GM12878 (cell line): ENCODE measurements around the gene ALG12. TPM values are rescaled to one million over a fixed set of nuclear protein-coding genes. Genes with fewer than 3 reads are reported as not detected.

ENCODE experiments used
- ATAC-seq: fragments of 200-7000 bp; cut with Tn5 transposase; 3 replicates; pipeline ENCODE4 v1.9.1; 2020; ENCODE audit warnings: mild to moderate bottlenecking, moderate library complexity
- BruUV-seq: library from RNA; stranded (reverse); fragments of 400-500 nt; replicated peaks from 2 replicates; lab custom pipeline; 2021; lab: Mats Ljungman, UMichigan
- CTCF ChIA-PET: fragments of 300-600 bp; sonication (Branson Sonifier 250); formaldehyde crosslinking; extraction: SDS; loops from one replicate; lab custom pipeline; 2021; ENCODE audit warnings: inconsistent platforms; lab: Yijun Ruan, JAX
- POLR2A ChIA-PET: fragments of 350-600 bp; formaldehyde crosslinking; extraction: SDS; loops from one replicate; lab custom pipeline; 2021; ENCODE audit warnings: inconsistent platforms; lab: Charles Lee
- RAD21 ChIA-PET: fragments of 300-600 bp; sonication (Branson Sonifier 250); formaldehyde crosslinking; loops from one replicate; lab custom pipeline; 2023; ENCODE audit warnings: antibody characterized with exemption; ENCODE audit not compliant: unreplicated experiment; lab: Charles Lee
- SMC1A ChIA-PET: fragments of 300-600 bp; sonication (Branson Sonifier 250); formaldehyde crosslinking; loops from one replicate; lab custom pipeline; 2023; ENCODE audit not compliant: unreplicated experiment, uncharacterized antibody; lab: Charles Lee
- DNase-seq: peaks from one replicate; pipeline ENCODE4 v3.0.0-alpha.2; 2011; ENCODE audit warnings: low read depth, low spot score
- FAIRE-seq: peaks from 3 replicates; lab custom pipeline; 2011; peaks lifted over from hg19 to GRCh38; lab: Jason Lieb, UNC
- H2AFZ ChIP-seq: 2 replicates; pipeline ENCODE4 v1.6.0; 2011; ENCODE audit warnings: low read depth, low read length, control low read depth; ENCODE audit not compliant: control insufficient read depth
- H3K27ac ChIP-seq: 2 replicates; pipeline ENCODE4 v1.5.1; 2011; ENCODE audit warnings: control low read depth; ENCODE audit not compliant: control insufficient read depth, insufficient read depth
- H3K27me3 ChIP-seq, 2 experiments: replicated peaks in 1 of 2; 2 replicates each; pipeline versions ENCODE4 v1.6.0 to v1.6.1; 2011; ENCODE audit warnings: low read length in 1 of 2; ENCODE audit not compliant: control insufficient read depth in 2 of 2, insufficient read depth in 2 of 2
- H3K36me3 ChIP-seq, 2 experiments: 2 replicates each; pipeline ENCODE4 v1.5.1; 2011; ENCODE audit warnings: low read length in 1 of 2; ENCODE audit not compliant: control insufficient read depth in 2 of 2, insufficient read depth in 2 of 2
- H3K4me1 ChIP-seq: 2 replicates; pipeline ENCODE4 v1.6.1; 2011; ENCODE audit warnings: mild to moderate bottlenecking, low read length, moderate library complexity, mixed read lengths; ENCODE audit not compliant: control insufficient read depth, insufficient read depth
- H3K4me2 ChIP-seq: 2 replicates; pipeline ENCODE4 v1.6.0; 2011; ENCODE audit warnings: control low read depth; ENCODE audit not compliant: control insufficient read depth, insufficient read depth
- H3K4me3 ChIP-seq: fragments of 200-600 bp; sonication (generic); 2 replicates; pipeline ENCODE4 v1.5.1; 2016
- H3K79me2 ChIP-seq: 2 replicates; pipeline ENCODE4 v1.6.0; 2011; ENCODE audit warnings: low read length; ENCODE audit not compliant: control insufficient read depth, insufficient read depth
- H3K9ac ChIP-seq: 2 replicates; pipeline ENCODE4 v1.8.0; 2011; ENCODE audit warnings: low read length, control low read depth, mixed read lengths; ENCODE audit not compliant: control insufficient read depth, insufficient read depth
- H3K9me3 ChIP-seq: replicated peaks from 3 replicates; pipeline ENCODE4 v1.5.1; 2011; ENCODE audit warnings: mild to moderate bottlenecking, low read length; ENCODE audit not compliant: control insufficient read depth, insufficient read depth
- H4K20me1 ChIP-seq: 2 replicates; pipeline ENCODE4 v1.6.0; 2011; ENCODE audit not compliant: control insufficient read depth, insufficient read depth
- CBX3 ChIP-seq: fragments of 200-600 bp; sonication (generic); IDR thresholded peaks from 2 replicates; pipeline ENCODE4 v1.6.1; 2016; ENCODE audit warnings: low read depth, borderline replicate concordance
- CHD1 ChIP-seq: IDR thresholded peaks from 2 replicates; pipeline ENCODE4 v1.6.1; 2012; ENCODE audit warnings: low read depth, low read length, improper control_type of control experiment
- ESRRA ChIP-seq: IDR thresholded peaks from 2 replicates; pipeline ENCODE4 v1.6.1; 2012; ENCODE audit warnings: mild to moderate bottlenecking, low read length, improper control_type of control experiment
- NR2C2 ChIP-seq: IDR thresholded peaks from 2 replicates; pipeline ENCODE4 v1.6.1; 2011; ENCODE audit warnings: borderline replicate concordance, low read depth; ENCODE audit not compliant: control insufficient read depth, insufficient read length
- POLR2AphosphoS2 ChIP-seq: IDR thresholded peaks from 2 replicates; pipeline ENCODE4 v1.6.1; 2011; ENCODE audit warnings: low read depth, mild to moderate bottlenecking, low read length, improper control_type of control experiment, moderate library complexity
- SRF ChIP-seq, 2 experiments: IDR thresholded peaks; 2 replicates each; pipeline ENCODE4 v1.6.1; 2011; ENCODE audit warnings: low read depth in 2 of 2, low read length in 2 of 2, mild to moderate bottlenecking in 1 of 2, moderate library complexity in 1 of 2
- SUZ12 ChIP-seq: fragments of 200-600 bp; sonication (generic); IDR thresholded peaks from one replicate; pipeline ENCODE4 v1.6.1; 2018; ENCODE audit warnings: antibody characterized with exemption, mild to moderate bottlenecking; ENCODE audit not compliant: unreplicated experiment
- TAF1 ChIP-seq: IDR thresholded peaks from 2 replicates; pipeline ENCODE4 v1.6.1; 2011; ENCODE audit warnings: mild to moderate bottlenecking, low read depth, low read length, borderline replicate concordance
- WGBS: methylation state at CpG from one replicate; pipeline ENCODE4 v1.1.6; 2016; ENCODE audit warnings: low lambda C conversion rate; ENCODE audit not compliant: insufficient replicate concordance, insufficient coverage; ENCODE audit errors: missing lambda C conversion rate; 5-methylcytosine and 5-hydroxymethylcytosine counted together
- in situ Hi-C: fragments of 300-500 bp; cut with MboI; formaldehyde crosslinking; loops from 9 replicates; pipeline ENCODE4 v1.14.3; 2018; ENCODE audit warnings: mixed read lengths
- intact Hi-C: fragments of 100-400 bp; cut with micrococcal nuclease; formaldehyde crosslinking; loops from one replicate; pipeline ENCODE4 v1.14.2; 2022; ENCODE audit not compliant: unreplicated experiment
- polyA plus RNA-seq, 11 experiments: library from polyadenylated mRNA; depleted of rRNA in 4 of 11; unstranded in 6 of 11; stranded (reverse) in 5 of 11; fragments of >200 nt; fragmentation: Nextera tagmentation in 4 of 11; fragmentation: Illumina TruSeq in 1 of 11; extraction: Ambion mirVana in 4 of 11; extraction: Trizol in 1 of 11; gene quantifications; 1 replicate in 1 of 11; 2 replicates in 10 of 11; pipeline versions ENCODE4 v1.2.1 to v1.2.3, GENCODE V29; 2011 to 2016; ENCODE audit warnings: inconsistent platforms in 2 of 11, missing spikeins in 2 of 11, low read depth in 1 of 11
- total RNA-seq, 4 experiments: library from RNA; depleted of rRNA in 3 of 4; stranded (reverse); fragments of >200 nt in 3 of 4; fragmentation: Illumina TruSeq in 1 of 4; extraction: Trizol in 1 of 4; gene quantifications; 2 replicates each; pipeline versions ENCODE4 v1.2.1 to v1.2.3, GENCODE V29; 2013 to 2021
- TF ChIP-seq, protein P1 (sequence below): fragments of 450-650 bp; IDR thresholded peaks from 2 replicates; pipeline ENCODE4 v1.6.1; 2016; ENCODE audit warnings: mild to moderate bottlenecking, moderate library complexity, borderline replicate concordance
- TF ChIP-seq, protein P2 (sequence below): fragments of 450-650 bp; formaldehyde crosslinking; IDR thresholded peaks from 2 replicates; pipeline ENCODE4 v1.4.0; 2020; ENCODE audit warnings: mild to moderate bottlenecking, moderate library complexity

Gene ALG12
- total and polyA plus RNA-seq, 10 of the 15 experiments (the other 5 are each of a cell fraction or from before 2014, with no cell fraction given) = 0.22 to 23.4 (median 6.6) TPM

- no peak for TF ChIP-seq TAF1
Measured at GRCh38 chr22:49856766-49857618, 61.2 kb downstream of the ALG12 start (continued).

GRCh38 chr22:49856343-49856742 is 61.9 kb downstream of the ALG12 start:
- RAD21 ChIA-PET = interaction anchor here (0.8 to 1.6 kb wide), 3 partner anchors 17 to 35 kb away, joined by 3 to 8 read pairs (median 4); no protein-coding TSS in a partner anchor
- BruUV-seq = no TSS peak
- H4K20me1 ChIP-seq = peaks cover 3% of the 10 kb centered on the region; the same call in 1 of the 2 replicates
- TF ChIP-seq NR2C2 = no peak
- TF ChIP-seq SRF (IDR thresholded peaks at IDR 0.05; ENCODE audit: low read depth in 2 of 2, low read length in 2 of 2) = no peak
- TF ChIP-seq CHD1 = no peak
- no peak for TF ChIP-seq ESRRA
- no peak for TF ChIP-seq SUZ12
- TF ChIP-seq, protein P1, sequence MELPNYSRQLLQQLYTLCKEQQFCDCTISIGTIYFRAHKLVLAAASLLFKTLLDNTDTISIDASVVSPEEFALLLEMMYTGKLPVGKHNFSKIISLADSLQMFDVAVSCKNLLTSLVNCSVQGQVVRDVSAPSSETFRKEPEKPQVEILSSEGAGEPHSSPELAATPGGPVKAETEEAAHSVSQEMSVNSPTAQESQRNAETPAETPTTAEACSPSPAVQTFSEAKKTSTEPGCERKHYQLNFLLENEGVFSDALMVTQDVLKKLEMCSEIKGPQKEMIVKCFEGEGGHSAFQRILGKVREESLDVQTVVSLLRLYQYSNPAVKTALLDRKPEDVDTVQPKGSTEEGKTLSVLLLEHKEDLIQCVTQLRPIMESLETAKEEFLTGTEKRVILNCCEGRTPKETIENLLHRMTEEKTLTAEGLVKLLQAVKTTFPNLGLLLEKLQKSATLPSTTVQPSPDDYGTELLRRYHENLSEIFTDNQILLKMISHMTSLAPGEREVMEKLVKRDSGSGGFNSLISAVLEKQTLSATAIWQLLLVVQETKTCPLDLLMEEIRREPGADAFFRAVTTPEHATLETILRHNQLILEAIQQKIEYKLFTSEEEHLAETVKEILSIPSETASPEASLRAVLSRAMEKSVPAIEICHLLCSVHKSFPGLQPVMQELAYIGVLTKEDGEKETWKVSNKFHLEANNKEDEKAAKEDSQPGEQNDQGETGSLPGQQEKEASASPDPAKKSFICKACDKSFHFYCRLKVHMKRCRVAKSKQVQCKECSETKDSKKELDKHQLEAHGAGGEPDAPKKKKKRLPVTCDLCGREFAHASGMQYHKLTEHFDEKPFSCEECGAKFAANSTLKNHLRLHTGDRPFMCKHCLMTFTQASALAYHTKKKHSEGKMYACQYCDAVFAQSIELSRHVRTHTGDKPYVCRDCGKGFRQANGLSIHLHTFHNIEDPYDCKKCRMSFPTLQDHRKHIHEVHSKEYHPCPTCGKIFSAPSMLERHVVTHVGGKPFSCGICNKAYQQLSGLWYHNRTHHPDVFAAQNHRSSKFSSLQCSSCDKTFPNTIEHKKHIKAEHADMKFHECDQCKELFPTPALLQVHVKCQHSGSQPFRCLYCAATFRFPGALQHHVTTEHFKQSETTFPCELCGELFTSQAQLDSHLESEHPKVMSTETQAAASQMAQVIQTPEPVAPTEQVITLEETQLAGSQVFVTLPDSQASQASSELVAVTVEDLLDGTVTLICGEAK = no peak
- TF ChIP-seq CBX3 = no peak
- no peak for TF ChIP-seq POLR2AphosphoS2
- TF ChIP-seq, protein P2, sequence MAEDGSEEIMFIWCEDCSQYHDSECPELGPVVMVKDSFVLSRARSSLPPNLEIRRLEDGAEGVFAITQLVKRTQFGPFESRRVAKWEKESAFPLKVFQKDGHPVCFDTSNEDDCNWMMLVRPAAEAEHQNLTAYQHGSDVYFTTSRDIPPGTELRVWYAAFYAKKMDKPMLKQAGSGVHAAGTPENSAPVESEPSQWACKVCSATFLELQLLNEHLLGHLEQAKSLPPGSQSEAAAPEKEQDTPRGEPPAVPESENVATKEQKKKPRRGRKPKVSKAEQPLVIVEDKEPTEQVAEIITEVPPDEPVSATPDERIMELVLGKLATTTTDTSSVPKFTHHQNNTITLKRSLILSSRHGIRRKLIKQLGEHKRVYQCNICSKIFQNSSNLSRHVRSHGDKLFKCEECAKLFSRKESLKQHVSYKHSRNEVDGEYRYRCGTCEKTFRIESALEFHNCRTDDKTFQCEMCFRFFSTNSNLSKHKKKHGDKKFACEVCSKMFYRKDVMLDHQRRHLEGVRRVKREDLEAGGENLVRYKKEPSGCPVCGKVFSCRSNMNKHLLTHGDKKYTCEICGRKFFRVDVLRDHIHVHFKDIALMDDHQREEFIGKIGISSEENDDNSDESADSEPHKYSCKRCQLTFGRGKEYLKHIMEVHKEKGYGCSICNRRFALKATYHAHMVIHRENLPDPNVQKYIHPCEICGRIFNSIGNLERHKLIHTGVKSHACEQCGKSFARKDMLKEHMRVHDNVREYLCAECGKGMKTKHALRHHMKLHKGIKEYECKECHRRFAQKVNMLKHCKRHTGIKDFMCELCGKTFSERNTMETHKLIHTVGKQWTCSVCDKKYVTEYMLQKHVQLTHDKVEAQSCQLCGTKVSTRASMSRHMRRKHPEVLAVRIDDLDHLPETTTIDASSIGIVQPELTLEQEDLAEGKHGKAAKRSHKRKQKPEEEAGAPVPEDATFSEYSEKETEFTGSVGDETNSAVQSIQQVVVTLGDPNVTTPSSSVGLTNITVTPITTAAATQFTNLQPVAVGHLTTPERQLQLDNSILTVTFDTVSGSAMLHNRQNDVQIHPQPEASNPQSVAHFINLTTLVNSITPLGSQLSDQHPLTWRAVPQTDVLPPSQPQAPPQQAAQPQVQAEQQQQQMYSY = no peak

More at GRCh38 chr22:49856343-49856742, 61.9 kb downstream of the ALG12 start:
- WGBS = 95% methylated on average over 19 of the region's 23 CpGs
- ATAC-seq = no peak
- ChIA-PET SMC1A (interaction anchor here (0.6 to 3.0 kb wide), 4 partner anchors 24 to 69 kb away, joined by 3 to 22 read pairs (median 5); no protein-coding TSS in a partner anchor), POLR2A (interaction anchor here (1.0 to 2.8 kb wide), 2 partner anchors 24 to 59 kb away, joined by 3 to 13 read pairs; no protein-coding TSS in a partner anchor), CTCF (interaction anchor here (0.9 to 1.6 kb wide), 3 partner anchors 25 to 174 kb away, joined by 3 to 5 read pairs (median 4); no protein-coding TSS in a partner anchor)
- Histone ChIP-seq H3K79me2 (peaks cover 63% of the 10 kb centered on the region), H3K4me3 (peak overlapping the region; percentile 97), H3K27ac (no peak overlapping the region), H3K27me3 (no peaks in the 10 kb centered on the region), H3K4me2 (peak overlapping the region; percentile 64), H2AFZ (no peak overlapping the region), H3K9ac (peak overlapping the region; percentile 20; the same call in 1 of the 2 replicates), H3K36me3 (peaks cover 0 to 6% of the 10 kb centered on the region in 2 experiments; a peak in 2 of 4 replicates), H3K4me1 (peaks cover 8% of the 10 kb centered on the region), H3K9me3 (no peaks in the 10 kb centered on the region)
- no peak for DNase-seq
- in situ Hi-C loops = no loop called here
- intact Hi-C loops = no loop called here
- no peak for FAIRE-seq
